Adrenal gland (tissue), 5 donors: Measurements from ENCODE around the gene KIF26B.

Experiments
- POLR2A ChIP-seq, 2 donors: fragments of 450-650 bp; IDR thresholded peaks; one replicate each; pipeline ENCODE4 v1.6.1; 2017; ENCODE audit warnings: antibody characterized with exemption in 2 of 2, mild to moderate bottlenecking in 2 of 2, moderate library complexity in 1 of 2
- TF ChIP-seq, protein P1 (sequence below), 6 experiments: fragments of 450-650 bp in 4 of 6; fragments of 200-600 bp in 2 of 6; sonication (generic) in 1 of 6; IDR thresholded peaks; 1 replicate in 5 of 6; 2 replicates in 1 of 6; pipeline versions ENCODE4 v1.5.1 to v1.8.0; 2016 to 2021; ENCODE audit warnings: antibody characterized with exemption in 6 of 6, mild to moderate bottlenecking in 2 of 6, moderate library complexity in 1 of 6
- donor health status: DM: no; HTN: no; CAD: no.

DNA sequence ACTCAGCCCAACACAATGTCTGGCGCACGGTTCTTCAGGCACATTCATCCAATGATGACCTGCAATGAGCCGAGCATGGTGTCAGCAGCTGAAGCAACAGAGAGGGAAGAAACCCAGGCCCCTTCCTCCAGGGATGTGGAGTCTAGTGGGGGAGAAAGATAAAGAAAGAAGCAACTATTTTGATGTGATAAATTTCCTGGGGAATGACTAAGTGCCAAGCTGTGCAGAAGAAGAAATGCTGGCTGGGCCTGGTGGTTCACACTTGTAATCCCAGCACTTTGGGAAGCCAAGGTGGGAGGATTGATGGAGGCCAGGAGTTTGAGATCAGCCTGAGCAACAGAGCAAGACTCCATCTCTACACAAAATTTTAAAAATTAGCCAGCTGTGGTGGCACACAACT lies 561.8 kb downstream of the KIF26B start:
- TF ChIP-seq, protein P1, sequence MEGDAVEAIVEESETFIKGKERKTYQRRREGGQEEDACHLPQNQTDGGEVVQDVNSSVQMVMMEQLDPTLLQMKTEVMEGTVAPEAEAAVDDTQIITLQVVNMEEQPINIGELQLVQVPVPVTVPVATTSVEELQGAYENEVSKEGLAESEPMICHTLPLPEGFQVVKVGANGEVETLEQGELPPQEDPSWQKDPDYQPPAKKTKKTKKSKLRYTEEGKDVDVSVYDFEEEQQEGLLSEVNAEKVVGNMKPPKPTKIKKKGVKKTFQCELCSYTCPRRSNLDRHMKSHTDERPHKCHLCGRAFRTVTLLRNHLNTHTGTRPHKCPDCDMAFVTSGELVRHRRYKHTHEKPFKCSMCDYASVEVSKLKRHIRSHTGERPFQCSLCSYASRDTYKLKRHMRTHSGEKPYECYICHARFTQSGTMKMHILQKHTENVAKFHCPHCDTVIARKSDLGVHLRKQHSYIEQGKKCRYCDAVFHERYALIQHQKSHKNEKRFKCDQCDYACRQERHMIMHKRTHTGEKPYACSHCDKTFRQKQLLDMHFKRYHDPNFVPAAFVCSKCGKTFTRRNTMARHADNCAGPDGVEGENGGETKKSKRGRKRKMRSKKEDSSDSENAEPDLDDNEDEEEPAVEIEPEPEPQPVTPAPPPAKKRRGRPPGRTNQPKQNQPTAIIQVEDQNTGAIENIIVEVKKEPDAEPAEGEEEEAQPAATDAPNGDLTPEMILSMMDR (IDR thresholded peaks at IDR 0.05) = no peak
- no peak for TF ChIP-seq POLR2A (IDR thresholded peaks at IDR 0.05)
